ENCODE data around the gene VNN1. TPM values are rescaled to one million over a fixed set of nuclear protein-coding genes. Genes with fewer than 3 reads are reported as not detected.

The VNN1 gene
- total RNA-seq, 1 donor from 2014 or later, result 9.7 TPM

Other genes starting within 250 kb of the VNN1 start
- 96.3 TPM for gene STX7, start 200.9 kb downstream of the VNN1 start, total RNA-seq
- not detected for gene TAAR9, start 175.8 kb downstream of the VNN1 start, total RNA-seq
- not detected for gene TAAR8, start 161.4 kb downstream of the VNN1 start, total RNA-seq
- gene TAAR6, start 143.7 kb downstream of the VNN1 start, total RNA-seq, result not detected
- gene TAAR5, start 124.3 kb downstream of the VNN1 start, total RNA-seq, result not detected
- not detected for gene TAAR2, start 89.8 kb downstream of the VNN1 start, total RNA-seq
- not detected for gene TAAR1, start 54.9 kb downstream of the VNN1 start, total RNA-seq
- gene VNN2, start 43.8 kb upstream of the VNN1 start, total RNA-seq, result 32.6 TPM
- 17.8 TPM for gene SLC18B1, start 84.6 kb upstream of the VNN1 start, total RNA-seq
- 935 TPM for gene RPS12, start 100.5 kb upstream of the VNN1 start, total RNA-seq

Measured in mesenteric fat pad (tissue), 1 donor.